Right renal cortex interstitium (tissue), 3 donors: ENCODE measurements around the gene APOL4. TPM values are rescaled to one million over a fixed set of nuclear protein-coding genes. Genes with fewer than 3 reads are reported as not detected.
"Not testable (repeated sequence)": the region's sequence is repeated elsewhere in the genome, so short reads cannot be mapped to it uniquely, and the experiment has no call there.

Experiments used
- DNase-seq, 3 donors: peaks; one replicate each; pipeline ENCODE4 v3.0.0-alpha.2; 2013; ENCODE audit warnings: low read depth in 3 of 3, low spot score in 2 of 3
- polyA plus RNA-seq, 3 donors: library from polyadenylated mRNA; unstranded; fragments of 120-200 nt; gene quantifications; one replicate each; pipeline ENCODE4 v1.2.1, GENCODE V29; 2013; ENCODE audit not compliant: insufficient read length in 3 of 3

The APOL4 gene, protein sequence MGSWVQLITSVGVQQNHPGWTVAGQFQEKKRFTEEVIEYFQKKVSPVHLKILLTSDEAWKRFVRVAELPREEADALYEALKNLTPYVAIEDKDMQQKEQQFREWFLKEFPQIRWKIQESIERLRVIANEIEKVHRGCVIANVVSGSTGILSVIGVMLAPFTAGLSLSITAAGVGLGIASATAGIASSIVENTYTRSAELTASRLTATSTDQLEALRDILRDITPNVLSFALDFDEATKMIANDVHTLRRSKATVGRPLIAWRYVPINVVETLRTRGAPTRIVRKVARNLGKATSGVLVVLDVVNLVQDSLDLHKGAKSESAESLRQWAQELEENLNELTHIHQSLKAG
- 10 to 100 TPM in 1 of 3 donors, 1 to 10 TPM in 2; 6.7 to 10.9 (median 8.8) TPM for polyA plus RNA-seq

DNA sequence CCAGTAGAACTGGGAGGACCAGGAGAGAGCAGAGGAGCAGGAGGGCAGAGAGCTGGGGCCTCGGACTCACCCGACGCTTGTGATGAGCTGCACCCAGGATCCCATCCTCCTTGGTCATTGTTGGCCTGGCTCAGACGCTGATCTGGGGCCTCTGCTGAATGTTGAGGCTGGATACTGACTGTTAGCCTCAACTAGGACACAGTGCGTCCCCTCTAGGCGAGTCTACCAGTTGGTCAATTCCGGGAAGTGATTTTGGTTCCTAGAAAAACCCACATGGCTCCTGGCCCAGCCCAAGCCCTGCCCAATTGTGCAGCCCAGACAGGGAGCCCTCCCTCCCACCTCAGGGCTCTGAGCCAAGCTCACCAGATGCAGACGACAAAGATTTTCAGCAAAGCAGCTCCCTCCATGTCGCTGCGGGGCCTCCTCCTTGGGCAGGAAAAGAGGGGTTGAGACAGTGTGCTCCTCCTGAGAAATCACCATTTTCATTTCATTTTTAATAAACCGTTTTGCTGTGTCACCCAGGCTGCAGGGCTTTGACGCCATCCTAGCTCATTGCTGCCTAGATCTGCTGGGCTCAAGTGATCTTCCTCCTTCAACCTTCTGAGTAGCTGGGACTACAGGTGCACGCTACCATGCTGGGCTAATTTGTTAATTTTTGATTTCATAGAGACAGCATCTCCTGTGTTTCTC is at the start of gene APOL4:
Gene APOL4, minus strand, starts transcription at position 180 of the 690 bp plus-strand sequence. Its CDS starts 75 bp downstream, at position 105.
- no peak for DNase-seq

DNA sequence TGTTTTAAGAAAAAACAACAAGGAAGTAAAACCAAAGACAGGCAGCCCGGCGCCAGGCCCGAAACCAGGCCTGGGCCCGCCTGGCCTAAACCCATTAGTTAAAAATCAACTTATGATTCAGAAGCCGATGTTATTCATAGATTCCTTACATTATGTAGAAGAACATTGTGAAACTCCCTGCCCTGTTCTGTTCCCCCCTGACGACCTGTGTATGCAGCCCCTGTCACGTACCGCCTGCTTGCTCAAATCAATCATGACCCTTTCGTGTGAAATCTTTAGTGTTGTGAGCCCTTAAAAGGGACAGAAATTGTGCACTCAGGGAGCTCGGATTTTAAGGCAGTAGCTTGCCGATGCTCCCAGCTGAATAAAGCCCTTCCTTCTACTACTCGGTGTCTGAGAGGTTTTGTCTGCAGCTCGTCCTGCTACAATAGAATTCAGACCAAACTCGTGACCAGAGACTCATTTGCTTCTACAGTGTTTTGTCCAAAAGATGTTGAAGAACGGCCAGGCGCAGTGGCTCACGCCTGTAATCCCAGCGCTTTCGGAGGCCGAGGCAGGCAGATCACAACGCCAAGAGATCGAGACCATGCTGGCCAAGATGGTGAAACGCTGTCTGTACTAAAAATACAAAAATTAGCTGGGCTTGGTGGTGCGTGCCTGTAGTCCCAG is 48.8 kb upstream of the APOL4 start:
- DNase-seq = not testable (repeated sequence)

DNA sequence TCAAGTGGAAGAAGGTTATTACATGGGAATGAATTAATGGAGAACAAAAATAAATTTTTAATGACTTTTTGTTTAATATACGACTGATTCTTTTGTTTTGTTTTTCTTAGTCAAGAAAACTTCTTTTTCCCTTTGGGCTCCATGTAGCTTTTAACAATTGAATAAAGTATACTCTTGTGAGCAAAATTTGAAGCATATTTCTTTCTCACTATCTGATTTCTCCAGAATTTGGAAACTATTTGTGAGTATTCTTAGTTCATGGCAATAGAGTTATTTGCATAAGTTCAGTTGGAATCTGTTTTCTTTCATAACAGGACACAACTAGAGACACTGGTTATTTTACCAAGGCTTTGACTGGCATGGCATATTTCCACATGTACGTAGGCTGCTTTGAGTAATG is 47.6 kb upstream of the APOL4 start:
- DNase-seq = no peak

DNA sequence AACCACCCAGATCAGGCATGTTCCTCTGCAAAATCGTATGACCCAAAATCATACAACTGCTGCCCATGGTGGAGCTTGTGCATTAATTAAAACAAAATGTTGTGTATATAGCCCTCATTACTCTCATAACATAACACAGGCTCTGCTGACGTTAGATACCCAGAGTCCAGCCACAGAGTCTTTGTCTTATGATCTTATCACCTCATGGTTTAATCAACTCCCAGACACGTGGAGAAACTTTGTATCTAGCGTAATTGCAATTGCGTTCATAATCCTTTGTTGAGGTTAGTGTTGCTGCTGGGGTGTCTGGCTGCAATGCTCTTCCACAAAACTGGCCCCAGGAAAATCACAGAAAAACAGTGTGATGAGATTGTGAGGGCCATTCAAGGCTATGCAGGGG is 46.3 kb upstream of the APOL4 start:
- no peak for DNase-seq

DNA sequence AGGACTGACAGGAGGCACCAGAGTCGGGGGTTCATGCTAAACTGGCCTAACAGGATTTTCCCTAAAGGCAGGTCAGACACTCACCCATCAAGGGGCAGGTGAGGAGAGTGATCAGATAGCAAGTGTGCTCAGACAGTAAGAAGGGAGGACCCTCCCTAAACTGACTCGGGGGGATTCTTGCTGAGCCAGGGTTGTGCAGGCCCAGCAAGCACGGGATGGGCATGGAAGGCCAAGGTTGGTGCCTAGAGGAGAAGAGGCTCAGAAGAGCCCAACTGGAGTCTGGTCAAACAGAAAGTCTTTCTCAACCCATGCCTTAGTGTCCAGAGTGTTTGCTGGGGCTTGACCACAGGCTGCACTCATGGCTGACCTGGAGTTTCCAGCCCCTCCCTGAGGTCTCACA is 45.1 kb upstream of the APOL4 start:
- no peak for DNase-seq

DNA sequence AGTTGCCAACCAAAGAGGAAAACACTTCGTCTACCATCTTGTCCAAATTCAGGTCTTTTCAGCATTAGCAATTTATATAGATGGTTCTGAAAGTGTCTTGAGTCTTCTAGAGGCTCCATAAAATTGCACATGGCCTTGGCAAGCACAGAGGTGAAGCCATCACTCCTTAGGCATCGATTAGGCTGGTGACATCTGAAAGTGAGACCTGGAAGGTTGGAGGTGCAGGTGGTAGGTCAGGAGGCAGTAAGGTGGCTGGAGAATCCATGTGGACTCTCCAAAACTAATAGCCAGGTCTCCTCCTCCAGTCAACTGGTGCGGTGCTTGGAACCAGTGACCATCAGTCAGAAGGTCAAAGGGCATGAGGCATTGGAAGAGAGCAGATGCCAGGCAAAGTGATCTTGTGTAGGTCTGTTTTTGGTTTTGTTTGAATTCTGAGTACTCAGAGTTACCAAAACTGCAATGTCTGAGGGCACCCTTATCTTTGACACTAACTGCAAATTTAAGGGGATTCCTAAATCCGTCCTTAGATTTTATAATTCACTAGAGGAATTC is 44.3 kb upstream of the APOL4 start:
- no peak for DNase-seq

DNA sequence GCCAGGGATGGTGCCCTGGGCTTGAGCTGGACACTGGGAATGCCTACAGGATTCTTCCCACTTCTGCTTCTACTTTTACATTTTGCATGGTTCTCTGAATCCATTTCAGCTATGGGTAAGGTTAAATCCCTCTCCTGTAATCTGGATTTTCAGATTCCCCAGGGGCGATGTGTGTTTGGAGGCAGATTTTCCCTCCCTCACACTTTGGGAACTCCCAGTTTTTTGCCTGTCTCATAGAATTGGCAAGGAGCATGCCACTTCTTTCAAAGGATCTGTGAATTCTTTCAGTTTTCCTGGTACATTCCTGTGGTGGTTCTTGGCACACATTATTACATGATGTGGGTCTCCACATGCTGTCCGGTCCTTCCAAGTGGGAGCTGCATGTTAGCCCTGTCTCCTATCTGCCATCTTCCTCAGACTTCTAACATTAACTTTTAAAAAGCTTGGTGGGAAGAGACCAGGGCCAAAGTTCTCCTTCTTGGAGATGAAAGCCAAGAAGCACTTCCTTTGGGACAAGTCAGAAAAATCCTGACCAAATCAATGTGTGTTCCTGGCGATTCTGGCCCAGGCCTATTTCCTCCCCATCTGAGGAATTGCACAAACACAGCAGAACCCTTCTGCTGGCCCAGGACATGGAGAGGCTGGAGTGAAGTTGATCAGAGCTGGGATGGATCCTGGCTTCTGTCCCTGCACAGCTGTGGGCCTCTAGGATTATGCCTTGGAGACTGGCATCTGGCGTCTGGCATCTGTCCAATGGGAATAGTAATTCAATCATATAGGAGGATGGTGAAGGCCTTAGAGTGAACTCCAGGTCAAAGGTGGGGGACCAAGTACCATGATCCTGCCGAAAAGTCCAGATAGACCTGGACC is 43.1 kb upstream of the APOL4 start:
- DNase-seq = no peak

DNA sequence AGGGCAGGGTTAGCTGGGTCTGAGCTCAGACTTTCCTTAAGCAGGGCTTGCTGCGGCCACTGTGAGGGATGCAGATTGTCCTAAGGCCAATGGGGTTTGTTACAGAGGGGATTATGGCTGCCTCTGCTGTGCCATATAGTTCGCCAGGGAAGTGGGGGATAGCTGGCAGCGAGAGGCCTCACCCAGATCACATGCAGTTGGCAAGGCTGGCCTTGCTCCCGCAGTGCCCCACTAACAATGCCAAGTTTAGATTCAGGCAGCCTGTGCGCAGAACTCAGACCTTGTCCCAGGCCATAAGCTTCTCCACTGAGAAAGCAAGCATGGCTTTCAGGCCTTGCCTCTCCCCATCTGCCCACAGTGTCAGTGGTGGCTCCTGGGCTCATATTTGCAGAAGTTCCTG is 42.4 kb upstream of the APOL4 start:
- DNase-seq = no peak

DNA sequence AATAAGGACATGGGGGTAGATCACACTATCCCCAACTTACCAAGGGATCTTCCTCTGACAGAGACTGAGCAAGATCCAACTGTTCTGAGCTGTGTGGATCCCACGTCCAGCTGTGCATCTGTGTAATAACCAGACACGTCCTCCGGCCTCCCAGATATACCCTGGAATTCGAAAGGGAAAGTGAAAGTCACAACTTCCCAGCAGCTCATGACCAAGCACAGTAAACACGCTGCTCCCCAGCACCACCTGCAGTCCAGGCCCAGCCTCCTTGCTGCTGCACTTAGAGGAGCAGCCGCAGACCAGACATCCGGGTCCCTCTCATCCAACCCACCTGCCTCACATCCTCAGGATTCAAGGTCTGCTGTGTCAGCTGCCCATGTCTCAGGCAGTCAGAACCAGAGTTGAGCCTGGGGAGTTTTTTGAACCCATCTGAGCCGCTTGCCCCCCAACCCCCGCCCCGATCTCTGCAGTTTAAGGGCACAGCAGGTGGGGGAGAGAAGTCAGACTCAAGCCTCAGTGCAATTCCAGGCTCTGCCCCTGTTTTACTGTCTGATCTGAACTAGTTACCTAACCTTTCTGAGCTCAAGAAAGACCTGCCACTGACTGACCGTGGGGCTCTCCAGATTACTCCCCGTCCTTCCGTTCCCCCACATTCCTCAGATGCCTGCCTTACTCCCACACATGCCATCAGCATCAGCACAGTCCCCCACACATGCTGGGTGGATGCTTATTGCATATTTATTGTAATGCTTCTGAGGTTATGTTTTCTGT is 38.0 kb upstream of the APOL4 start, which contains the start of gene APOL2:
Gene APOL2, minus strand, starts transcription at position 127 of the 771 bp plus-strand sequence. CDS start 6,365 bp downstream, outside the sequence.
- DNase-seq = peak; percentile 82 to 86 (median 83)

DNA sequence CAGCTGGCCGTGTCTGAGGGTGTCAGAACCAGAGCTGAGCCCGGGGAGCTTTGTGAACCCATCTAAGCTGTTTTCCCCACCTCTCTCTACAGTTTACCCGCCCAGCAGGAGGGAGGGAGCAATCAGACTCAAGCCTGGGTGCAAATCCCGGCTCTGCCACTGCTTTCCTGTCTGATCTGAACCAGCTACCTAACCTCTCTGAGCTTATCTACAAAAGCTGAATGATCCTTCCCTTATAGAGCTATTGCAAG is 37.5 kb upstream of the APOL4 start:
- no peak for DNase-seq

DNA sequence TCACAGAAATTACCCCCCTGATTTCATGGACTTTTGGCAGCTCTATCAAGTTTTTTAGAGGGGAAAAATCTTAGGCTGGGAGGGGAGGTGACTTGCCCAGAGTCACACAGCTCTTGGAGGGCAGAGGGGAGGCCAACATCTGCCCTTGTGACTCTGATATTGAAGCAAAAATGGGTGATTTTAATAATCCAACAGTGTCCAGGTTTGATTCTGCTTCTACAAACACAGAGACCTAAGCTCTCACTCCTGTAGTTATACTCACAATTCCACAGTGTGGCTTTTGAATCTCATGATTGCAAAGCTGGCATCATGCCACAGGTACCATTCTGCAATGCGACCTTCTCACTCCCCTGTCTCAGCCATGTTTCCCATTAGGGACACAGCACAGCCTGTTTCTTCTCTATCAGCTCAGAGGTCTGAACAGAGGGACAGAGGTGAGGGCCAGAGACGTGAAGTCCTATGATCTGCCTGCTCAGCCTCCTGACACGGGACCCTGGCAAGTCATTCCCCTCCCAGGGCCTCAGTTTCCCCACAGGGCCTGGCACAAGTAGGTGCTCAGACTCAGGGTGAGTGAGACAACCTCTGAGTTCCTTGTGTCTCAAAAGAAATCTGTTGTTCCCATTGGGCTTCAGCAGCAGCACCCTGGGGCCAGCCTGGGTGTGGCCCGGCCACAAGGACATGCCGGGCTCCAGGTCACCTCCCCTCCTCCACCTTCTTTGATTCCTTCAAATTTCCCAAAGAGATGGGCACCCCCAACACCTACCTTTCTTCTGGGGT is 37.0 kb upstream of the APOL4 start:
- no peak for DNase-seq

DNA sequence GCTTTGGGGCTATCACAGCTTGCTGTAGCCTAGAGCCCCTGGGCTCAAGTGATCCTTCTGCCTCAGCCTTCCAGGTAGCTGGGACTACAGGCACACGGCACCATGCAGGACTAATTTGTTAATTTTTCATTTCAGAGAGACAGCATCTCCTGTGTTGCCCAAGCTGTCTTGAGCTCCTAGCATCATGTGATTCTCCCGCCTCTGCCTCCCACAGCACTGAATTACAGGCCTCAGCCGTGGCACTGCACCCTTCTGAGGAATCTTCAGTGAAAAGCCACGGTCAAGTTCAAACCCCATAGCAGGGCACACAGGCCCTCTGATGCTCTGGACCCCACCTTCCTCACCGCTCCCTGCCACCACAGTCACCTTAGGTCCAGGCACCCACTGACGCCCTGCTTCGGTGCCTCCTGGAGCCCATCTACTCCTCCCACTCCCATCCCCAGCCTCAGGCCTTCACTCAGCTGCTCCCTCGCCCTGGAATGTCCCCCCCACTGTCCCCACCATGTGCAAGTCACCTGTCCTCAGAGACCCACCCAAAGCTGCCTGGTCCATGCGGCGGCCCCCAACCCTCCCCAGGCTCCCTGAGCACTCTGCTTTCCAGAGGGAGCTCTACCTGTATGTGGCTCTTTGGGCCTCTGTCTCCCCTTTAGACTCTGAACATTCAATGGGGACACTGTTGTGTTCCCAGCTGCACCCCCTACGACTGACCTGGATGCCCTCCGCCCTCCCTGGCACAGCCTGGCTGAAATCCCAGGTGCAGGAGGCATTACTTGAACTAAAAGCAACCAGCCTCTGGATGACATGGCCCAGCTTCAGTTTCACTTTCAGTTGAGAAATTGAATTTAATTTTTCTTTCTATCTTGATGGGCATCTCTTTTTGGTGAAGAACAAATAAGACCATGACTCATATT is 36.1 kb upstream of the APOL4 start:
- no peak for DNase-seq

DNA sequence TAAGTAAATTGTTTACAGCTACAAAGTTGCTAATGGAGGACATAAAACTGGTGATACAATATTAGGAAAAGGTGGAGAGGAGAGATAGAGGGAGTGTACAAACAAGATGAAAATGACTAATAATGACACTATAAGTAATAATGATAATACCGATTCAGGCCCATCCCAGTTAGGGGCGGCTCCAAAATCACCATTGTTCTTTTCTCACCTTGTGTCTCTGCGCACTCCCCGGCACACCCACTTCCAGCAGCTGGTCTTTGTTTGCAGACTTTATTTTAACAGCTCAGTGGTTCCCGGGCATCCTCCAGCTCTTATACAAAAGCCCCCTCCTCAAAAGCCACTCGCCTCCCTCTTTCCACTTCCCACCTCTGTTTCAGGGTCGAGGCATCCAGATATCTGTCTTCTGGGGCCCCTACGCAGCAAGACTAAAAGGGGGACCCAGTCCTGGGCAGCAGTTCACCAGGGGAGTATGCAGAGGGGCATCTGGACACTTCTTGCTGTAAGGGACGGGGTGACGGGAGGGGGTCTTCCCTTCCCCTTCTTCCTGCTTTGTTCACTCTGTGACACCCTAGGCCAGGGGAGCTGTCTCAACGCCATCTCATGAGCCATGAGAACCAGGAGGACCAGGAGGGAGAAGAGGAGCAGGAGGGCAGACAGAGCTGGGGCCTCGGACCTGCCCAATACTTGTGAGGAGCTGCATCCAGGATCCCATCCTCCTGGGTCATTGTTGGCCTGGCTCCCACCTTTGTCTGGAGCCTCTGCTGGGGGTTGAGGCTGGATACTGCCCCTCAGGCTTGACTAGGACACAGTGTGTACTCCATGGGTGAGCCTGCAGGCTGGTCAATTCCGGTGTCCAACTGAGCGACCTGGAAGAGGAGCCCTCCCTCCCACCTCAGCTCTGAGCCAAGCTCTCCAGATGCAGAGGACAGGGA is 35.0 kb upstream of the APOL4 start:
- DNase-seq = no peak

DNA sequence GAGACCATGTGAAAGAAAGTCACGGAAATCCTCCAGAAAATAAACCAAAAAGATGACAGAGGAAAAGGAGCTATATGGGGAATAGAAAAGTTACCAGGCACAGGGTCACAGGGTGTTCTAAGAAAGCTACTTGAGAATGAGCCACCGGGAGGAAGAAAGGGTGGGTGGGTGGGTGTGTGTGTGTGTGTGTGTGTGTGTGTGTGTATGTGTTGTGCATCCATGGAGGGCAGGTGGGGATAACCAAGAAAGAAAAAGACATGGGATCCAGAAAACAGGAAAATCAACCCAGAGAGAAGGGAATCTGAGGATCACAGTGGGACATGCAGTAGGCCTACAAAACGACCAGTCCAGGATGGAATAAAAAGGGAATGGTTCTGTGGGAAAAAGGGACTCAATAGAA is 34.0 kb upstream of the APOL4 start:
- DNase-seq = no peak

DNA sequence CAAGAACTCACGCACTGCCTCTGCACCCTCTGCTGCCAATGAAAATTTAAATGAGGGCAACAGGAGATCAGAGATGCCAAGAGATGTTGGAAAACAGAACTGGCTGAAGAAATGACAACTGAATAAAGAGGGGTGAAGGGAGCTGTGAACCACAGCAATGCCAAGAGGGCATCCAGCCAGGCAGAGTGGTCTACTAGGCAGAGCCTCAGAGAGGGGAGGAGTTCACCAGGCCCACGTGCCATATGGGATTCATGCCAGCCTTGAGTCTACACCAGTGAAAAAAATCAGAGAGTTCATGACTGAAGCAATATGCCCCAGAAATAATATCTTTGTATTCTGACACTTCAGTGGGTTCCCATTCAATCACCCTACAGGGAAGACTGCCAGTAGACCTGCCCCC is 33.3 kb upstream of the APOL4 start:
- DNase-seq = no peak

DNA sequence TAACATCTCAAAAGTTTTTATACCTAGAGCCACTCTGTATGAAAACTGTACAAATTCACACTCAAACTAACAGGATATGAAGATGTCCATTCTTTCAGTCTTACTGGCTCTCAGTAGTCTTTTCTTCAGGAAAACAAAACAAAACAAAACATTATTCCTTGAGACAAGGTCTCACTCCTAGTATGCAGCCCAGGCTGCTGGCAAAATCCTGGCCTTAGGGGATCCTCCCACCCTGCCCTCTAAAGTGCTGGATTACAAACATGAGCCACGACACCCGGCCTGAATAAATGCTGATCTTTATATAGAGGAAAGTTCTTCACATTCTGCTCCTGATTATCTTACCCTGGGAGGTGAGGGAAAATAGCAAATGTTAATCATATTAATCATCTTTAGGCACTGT is 32.6 kb upstream of the APOL4 start:
- no peak for DNase-seq

DNA sequence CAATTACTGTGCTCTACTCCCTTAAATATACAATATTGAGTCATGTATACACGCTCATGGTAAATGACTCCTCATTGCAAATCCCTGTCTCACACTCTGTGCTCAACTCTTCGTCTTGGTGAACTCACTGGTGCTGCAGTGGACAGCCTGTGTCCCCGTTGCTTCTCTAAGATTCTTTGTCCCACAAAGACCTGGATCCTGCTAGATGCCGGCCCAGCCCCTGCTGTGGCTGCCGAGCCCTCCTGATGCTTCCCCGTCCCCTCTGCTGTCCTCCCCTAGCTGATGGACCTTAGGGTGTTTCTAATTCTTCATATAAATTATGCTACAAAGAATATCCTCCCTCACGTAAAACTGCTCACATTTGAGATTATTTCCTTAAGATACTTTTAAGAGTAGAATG is 32.2 kb upstream of the APOL4 start:
- DNase-seq = no peak
